ENCODE results near the gene IL1RL2.

Gene IL1RL2

DNA sequence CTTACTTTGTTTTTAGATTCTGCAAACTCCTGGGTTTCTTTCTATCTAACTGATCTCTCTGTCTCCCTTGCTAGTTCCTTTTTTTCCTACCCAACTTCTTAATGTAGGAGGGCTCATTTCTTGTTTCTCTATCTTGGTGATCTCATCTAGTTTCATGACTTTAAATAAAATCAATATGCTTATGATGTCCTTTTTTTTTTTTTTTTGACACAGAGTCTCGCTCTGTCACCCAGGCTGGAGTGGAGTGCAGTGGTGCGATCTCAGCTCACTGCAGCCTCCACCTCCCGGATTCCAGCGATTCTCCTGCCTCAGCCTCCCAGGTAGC is 82.3 kb downstream of the IL1RL2 start:
- no peak for DNase-seq

DNA sequence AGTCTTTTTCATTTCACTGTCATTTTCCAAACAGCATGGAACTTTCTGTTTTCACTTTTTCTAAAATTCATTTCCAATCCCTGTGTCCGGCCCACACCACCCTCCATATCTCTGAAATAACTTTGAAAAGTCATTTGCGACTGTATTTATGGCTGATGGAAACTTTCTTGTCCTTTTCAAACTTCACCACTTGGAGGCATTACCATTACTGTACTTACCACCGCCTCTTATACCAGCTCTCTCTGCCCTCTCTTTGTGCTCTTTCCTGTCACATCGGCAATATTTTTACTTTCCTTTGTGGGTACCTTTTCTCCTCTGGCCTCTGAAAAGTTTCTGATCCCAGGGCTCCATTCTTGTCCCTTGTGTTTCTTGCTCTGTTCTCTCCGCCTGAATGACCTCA is 85.0 kb downstream of the IL1RL2 start:
- no peak for DNase-seq

DNA sequence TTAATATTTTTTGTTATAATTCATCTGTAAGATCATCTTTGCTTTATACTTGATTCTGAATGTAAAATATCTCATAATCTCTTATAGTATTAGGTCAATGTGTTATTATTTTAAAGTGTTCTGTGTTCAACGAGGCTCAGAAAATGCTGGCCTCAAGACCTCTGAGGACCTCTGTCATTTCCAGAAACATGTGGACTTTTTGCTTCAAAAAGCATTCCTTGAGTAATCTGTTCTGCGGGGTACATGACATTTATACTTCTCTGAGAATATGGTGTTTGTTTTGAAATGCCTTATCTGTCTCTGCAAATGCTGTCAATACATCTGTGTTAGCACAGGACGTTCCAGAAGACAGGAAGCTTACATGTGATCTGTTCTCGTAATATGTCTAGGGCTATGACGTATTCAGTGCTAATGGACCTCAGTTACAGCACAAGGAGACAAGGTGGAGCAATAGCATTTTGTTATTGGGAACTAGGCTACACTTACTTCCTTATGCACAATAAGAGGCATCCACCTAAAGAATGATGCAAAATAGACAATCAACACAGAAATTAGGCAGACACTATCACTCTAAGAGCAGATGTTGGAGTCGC is 86.9 kb downstream of the IL1RL2 start:
- no peak for DNase-seq

DNA sequence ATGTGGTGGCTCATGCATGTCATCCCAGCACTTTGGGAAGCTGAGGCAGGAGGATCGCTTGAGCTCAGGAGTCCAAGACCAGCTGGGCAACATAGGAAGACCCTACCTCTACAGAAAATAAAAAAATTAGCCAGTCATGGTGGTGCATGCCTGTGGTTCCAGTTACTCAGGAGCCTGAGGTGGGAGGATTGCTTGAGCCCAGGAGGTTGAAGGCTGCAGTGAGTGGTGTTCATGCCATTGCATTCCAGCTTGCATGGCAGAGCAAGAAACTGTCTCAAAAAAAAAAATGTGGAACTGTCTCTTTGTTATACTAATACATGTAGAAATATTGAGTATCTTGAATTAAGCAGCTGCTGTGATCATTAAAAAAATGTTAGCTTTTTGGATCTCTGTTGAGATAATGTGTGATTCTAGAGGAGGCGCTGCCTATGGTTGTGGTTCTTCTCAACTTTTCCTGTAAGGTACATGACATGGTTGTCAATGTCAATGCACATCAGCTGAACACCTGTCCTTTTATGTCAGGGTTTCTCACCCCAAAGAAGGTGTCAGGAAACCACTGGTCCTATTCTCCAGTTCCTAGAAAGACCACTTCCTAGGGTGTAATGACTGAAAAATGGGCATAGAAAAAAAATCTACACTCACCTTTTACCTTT is 89.9 kb downstream of the IL1RL2 start:
- no peak for DNase-seq

DNA sequence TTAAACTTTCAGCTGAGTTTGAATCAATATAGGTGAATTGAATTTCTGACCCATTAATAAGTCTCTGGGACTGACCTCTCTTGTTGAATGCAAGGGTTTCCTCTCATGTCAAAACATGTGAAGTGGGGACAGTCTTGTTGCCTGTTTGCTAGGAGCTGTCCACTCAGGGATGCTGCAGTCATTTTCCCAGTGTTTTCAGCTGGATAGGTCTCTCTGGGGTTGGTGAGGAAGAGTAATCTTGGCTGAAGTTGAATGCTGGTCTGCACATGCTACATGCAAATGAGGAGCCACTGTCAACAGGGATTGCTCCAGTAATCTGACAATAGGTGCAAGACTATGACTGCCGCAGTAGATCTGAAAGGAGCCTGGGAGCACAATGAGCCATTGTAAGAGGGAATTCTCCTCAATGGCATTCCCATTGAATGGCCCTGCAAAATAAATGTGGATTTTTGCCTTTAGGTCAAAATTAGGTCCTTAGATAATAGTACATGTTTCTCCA is 90.4 kb downstream of the IL1RL2 start:
- no peak for DNase-seq

DNA sequence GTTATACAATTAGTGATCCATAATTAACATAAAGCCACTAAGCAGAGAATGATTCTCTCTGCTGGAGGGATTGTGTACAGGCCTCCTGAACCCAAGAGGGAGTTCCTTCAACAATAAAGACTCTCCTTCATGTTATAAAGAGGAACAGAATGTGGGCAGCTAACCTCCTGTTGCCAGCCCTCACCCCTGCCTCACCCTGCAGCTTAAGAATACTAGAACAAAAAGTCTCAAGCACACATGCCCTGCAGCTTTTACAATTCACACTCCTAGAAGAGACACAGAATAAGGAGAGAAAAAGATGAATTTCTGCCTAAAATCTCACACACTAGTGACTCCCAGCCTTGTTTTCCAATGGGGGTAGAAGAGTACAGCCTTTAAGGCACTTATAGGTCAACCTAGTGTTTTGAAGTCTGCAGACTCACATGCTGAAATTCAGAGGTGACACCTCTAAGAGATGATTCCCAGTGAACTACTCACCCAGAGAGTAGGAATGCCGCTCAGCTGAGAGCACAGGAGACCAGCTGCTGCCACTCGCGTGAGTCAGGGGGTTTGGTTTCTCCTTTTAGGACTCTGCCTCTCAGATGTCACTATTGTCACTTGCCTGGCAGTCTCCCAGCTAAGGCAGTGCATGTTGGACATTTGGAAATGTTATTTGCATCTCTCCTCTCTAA is 92.0 kb downstream of the IL1RL2 start:
- no peak for DNase-seq

DNA sequence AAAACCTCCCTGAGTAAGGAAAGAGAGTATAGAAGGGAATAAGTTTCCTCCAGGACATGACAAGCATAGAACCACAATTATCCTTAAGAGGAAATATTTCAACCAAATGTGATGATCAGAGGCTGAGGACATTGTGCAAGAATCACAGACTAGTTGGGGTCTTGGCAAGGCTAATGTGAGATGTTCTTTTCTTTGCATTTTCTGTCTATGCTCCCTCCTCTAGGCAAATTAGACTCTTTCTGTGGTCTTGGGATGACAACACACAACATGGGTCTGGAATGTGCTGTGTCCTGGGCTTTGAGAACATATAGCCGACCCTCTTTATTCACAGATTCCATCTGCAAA is 92.5 kb downstream of the IL1RL2 start:
- DNase-seq: no peak

DNA sequence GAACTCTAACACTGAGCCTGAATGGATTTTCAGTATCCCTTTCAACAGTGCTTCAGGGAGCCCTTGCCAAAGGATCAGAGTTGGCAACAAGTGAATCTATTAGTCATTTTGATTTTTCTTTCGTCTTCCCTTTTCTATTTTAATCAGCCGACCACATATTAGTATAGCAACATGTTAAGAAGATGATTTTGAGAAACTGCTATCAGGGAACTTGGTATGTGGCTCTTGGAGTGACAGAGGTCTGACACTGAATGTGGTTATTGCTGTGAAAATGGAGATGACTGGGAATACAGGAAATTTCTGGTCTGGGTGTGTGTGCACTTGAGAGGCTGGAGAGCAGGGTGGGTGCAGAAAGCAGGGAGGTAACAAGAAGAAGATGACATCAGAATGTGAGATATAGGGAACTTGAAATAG is 95.9 kb downstream of the IL1RL2 start:
- DNase-seq: no peak

DNA sequence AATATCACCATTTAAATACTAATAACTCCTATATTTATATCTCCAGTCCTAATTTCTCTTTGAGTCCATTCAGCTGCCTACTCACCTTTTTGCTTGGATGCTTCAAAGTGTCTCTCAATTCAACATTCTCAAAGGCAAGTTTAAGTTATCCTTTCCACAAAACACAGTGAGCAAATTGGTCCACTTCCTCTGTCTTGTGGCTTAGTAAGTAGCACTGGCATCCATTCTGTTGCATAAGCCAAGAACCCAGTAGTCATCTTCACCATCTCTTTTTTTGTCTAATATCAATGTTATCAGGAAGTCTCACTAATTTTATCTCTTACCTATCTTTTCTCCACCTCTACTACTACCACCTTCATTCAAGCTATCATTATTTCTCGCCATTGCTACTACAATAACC is 97.2 kb downstream of the IL1RL2 start:
- DNase-seq: no peak

DNA sequence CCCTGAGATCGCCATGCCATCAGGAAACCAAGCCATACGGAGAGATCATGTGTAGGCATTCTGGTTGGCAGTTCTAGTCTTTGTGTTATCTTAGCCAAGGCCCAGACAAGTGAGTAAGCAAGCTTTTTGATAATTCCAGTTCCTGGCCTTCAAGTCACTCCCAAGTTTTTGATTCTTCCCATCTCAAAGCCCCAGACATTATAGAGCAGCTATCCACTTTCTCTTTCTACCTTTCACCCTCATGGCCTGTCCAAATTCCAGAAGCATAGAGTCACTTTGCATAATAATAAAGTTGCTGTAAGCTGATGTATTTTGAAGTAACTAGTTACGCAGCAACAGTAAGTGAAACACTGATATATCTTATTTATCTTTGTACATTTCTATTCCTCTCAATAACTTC is 97.8 kb downstream of the IL1RL2 start:
- DNase-seq: no peak

DNA sequence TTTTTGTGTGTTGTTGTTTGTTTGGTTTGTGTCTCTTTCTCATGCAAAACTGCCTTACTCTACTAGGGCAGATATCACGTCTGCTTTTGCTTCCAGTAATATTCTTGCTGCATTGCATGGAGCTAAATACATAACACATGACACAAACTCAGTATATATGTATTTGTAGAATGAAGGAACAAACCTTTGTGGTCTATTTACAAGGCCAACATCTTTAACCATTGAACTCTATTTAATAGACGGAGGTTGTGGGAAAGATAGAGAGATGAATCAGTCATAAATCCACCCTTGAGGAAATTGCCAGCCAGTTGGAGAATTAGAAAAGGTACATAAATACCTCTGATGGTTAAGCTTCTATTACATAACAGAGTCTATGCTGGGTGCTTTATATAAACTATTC is 98.5 kb downstream of the IL1RL2 start:
- DNase-seq: no peak

DNA sequence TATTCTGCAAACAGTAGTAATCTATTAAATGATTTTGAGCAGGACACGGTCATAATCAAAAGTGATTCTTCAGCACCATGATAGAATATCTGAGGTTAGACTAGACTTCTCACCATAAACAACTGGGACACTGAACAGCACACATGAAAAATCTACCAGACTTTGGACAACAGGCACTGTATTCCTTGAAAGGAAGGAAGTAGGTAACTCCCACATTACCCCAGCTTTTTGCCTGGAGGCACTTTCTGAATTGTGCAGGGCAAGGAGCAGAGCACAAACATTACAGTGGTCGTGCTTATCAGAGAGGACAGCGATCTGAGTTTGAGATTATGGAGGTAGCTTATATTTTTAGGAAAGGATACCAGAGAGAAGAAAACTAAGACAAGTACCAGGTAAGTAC is 99.2 kb downstream of the IL1RL2 start:
- DNase-seq: no peak

DNA sequence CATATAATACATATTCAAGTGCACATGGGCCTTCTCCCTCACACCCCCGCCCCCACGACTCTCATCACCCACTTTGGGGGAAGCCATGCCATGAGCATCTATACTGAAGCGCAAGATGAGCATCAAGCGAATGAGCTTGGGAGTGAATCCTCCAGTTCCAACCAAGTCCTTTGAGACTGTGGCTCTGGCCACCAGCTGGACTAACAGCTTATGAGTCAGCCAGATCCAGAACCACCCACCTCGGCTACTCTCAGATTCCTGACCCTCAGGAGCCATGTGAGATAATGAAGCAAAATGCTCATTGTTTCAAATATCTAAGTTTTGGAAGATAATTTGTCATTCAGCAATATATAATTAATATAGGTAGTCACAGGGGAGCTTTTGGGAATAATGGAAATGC is 102.3 kb downstream of the IL1RL2 start:
- no peak for DNase-seq
